ENCODE data around the gene HSPB7.
A peak's percentile ranks its signal among the peaks of the same experiment; 100 is the strongest.
"Not testable (repeated sequence)": the region's sequence is repeated elsewhere in the genome, so short reads cannot be mapped to it uniquely, and the experiment has no call there.

Gene HSPB7

DNA sequence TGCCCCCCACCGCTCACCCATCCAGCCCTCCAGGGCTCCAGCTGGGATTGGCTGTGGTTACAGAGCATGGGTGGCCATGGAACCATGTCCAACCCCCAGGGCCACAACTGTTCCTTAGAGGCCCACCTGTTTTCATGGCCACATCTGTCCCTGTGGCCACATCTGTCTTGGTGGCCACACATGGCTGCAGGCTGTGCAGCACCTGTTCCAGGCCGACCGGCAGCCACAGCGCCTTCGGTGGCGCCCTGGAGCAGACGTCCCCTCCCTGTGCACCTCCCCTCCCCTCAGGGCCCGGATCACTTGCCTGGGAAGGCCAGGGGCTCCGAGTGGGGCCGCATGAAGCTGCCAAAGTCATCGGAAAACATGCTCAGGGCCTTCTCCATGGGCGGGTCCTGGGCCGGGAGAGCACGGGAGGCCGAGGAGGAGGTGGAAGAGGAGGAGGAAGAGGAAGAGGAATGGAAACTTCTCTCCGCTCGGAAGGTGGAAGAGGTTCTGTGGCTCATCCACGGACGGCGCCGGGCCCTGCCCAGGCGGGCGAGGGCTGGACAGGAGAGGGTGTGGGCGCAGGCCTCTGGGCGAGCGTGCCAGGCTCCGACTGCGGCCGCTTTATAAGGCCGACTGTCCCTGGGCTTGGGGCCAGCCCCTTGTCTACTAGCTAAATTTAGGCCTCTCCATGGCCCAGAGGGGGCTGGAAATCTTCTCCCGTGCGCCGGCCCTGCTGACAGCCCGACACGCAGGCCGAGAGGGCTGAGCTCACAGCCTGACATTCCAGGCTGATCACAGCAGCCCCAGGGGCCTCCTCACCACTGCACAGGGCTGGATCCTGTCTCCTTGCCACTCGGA lies at the start of gene HSPB7:
HSPB7 (minus strand) TSS at position 583 of the 843 bp plus-strand sequence; CDS start at position 503, 80 bp downstream.
- no peak for DNase-seq

DNA sequence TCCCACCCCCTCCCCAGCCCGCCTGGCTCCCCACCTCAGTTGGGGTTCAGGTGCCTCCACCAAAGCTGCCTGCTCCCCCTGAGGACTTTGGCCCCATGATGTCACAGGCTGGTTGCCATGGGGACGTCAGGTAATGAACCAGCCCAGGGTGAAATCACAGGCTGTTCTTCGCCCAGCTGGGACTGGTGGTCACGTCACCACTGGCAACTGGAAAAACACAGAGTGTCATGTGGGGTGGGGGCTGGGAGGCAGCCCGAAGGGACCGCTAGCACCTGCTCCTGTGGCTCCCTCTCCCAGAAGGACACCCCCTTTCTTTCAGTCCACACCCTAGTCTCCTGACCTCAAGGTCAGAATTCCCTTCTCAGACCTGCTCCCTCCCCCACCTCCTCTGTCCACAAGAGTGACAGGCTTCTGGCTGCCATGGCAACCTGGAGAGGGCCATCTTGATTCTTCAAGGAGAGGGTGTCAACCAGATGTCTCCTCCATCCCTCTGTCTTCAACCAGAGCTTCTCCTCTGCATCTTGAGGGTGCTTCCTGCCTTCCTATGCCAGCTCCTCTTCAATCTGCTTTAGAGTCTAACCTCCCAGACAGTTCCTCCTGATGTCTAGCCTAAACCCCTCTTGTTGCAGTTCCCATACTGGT lies 49.4 kb upstream of the HSPB7 start:
- no peak for DNase-seq

DNA sequence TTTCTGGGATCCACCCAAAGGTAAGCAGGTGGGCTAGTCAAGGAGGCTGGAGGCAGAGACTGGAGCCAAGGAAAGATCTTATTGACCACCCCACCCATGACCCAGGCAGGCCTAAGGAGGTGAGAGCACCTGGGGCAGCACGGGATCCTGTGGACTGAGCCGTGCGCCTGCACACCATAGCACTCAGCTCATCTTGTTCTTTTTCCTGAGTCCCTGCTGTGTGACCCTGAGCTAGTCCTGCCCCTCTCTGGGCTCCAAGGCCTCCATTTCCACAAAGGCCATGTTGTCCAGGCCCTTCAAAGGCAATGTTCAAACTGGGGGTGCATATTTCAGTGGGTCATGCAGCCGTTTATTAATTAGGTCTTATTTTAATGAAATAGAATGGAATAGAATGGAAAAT lies 48.4 kb upstream of the HSPB7 start:
- no peak for DNase-seq

DNA sequence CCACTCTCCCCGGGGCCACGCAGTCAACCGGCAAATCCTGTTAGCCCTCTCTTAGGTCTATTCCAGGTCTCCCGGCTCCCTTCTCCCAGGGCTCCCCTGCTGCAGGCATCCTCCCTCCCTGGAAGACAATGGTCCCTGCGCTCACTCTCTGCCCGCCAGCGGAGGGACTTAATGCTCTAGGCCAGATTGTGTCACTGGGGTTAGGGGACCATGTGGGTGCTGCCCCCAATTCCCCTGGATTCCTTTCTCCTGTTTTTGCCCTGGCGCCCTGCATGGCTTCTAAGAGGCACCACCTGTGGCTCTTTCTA lies 47.4 kb upstream of the HSPB7 start:
- no peak for DNase-seq

DNA sequence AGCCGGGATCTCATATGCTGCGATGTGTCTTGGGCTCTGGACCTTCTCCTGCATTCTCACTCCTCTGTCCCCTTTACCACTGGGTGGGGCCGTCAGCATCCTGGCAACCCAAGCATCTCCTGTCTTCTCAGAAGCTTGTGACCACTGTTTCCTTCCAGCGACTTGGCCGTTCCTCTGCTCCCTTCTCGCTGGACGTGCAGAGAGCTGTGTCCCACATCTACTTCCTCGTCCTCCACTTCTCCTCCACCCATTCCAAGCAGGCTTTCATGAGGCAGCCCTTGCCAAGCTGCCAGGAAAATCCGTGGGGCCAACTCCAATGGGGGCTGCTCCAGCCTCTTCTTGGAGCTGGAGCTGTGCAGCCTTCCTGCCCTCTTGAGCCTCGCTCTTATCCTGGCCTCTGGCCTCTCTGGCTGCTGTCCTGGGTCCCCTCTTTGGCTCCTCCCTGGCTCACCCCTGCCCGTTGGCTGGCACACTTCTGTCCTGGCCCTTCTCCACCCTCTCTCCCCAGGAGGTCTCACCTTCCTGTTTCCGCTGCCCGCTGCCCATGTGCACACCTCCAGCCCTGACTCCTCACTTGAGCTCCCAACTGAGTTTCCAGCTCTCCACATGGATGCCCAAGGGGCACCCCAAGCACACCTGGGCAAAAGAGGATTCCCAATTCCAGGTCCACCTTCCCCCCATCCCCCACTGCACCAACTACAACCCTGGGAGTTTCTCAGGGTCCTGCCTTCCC lies 46.9 kb upstream of the HSPB7 start:
- no peak for DNase-seq

- no peak for DNase-seq
These were observed 46.1 kb upstream of the HSPB7 start for GRCh38 chr1:16063921-16064320.

DNA sequence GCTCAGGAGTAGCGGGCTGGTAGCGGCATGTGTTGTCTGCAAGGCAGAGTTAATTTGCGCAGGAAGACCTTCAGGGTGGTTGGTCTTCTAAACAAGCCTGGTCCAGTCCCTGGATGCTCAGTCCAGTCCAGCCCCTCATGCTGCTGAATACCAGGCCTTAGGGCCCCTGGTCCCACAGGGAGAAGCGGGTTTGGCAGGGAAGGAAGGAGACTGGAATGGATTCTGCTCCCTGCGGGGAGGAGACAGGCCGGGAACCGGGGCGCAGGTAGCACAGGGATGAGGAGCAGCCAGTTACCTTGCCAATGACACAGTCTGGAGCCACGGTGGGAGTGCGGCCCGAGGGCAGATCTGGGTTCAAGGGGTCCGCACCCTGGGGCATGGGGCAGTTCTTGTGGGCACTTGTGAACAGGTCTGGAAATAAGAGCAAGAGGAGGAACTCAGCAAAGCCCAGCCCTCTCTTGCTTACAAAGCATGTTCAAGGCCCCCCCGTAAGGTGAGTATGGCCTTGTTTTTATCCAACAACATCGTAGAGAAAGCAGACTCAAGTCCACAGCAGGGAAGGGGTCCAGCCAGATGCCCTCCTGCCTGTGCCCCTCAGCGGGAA lies 45.5 kb upstream of the HSPB7 start:
- no peak for DNase-seq

GRCh38 chr1:16062687-16063075 lies 44.8 kb upstream of the HSPB7 start:
- DNase-seq, result not testable (repeated sequence)

DNA sequence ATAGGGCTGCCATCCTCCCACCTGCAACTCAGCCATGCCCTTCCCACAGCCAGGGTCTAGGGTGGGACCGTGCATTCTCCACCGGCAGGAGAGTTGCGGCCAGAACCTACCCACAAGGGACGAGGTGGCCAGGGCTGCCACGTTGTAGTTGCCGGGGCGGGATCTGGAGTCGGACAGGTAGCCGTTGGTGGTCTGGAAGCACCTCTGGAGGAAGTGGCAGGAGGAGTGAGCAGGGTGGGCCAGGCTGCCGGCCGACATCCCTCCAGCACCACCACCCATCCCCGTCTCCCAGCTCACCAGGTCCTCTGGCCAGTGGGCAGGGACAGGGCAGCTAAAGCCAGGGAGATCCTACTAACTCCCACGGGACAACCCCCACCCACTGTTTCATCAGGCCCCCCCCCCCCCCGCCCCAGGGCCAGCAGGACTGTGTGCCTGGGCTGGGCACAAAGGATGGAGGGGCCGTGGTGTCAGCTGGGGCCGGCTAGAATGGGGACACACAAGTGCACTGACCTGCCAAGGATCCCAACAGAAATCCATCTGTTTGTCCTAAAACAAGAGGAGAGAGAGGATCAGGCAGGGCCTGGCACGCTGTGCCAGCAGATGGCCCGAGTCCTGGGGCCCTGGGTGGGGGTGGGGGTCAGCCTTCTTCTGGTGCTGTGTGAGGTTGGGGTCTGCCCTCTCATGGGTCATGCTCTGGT lies 44.3 kb upstream of the HSPB7 start:
- not testable (repeated sequence) for DNase-seq

DNA sequence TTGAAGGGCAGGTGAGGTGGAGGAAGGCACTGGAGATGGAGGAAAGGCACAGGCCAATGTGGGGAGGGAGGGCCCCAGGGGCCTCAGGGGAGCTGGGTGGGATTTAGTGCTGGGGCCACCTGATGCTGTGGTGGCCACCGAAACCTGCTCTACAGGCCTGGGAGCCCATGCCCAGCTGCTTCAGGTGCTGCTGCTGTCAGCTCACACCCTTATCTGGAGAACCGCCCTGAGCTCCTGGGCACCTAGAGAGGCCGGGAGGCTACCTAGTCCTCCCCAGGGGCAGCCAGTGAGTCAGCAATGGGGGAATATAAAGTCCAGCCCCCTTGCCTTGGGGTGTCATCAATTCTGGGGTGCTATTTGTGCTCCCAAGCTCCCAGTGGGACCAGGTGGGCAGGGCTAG lies 43.4 kb upstream of the HSPB7 start:
- no peak for DNase-seq

GRCh38 chr1:16058394-16059120 lies 40.7 kb upstream of the HSPB7 start:
- DNase-seq, result not testable (repeated sequence)

GRCh38 chr1:16057314-16057915 lies 39.6 kb upstream of the HSPB7 start:
- not testable (repeated sequence) for DNase-seq

DNA sequence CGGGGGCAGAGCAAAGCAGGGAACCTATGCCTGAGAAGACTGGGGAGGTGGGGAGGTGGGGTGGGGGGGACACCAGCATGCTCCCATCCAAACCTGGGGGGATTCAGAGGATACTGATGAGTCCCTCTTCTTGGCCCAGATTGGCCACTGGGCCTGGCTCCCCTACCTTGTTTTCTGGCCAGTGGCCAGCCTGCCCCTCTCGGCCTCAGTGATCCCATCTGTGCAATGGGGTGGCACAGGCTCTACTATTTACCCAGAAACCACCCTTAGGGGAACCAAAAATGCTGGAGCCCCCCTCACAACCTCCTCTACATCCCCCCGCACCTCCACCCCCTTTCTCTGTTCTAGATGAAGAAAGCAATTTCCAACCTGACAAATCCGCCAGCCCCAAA lies 38.7 kb upstream of the HSPB7 start:
- DNase-seq, result not testable (repeated sequence)

- peak; percentile 75 to 93 for DNase-seq
These were observed 38.0 kb upstream of the HSPB7 start for GRCh38 chr1:16055613-16056520.

GRCh38 chr1:16054598-16055540 lies 37.0 kb upstream of the HSPB7 start:
- DNase-seq, result no peak

DNA sequence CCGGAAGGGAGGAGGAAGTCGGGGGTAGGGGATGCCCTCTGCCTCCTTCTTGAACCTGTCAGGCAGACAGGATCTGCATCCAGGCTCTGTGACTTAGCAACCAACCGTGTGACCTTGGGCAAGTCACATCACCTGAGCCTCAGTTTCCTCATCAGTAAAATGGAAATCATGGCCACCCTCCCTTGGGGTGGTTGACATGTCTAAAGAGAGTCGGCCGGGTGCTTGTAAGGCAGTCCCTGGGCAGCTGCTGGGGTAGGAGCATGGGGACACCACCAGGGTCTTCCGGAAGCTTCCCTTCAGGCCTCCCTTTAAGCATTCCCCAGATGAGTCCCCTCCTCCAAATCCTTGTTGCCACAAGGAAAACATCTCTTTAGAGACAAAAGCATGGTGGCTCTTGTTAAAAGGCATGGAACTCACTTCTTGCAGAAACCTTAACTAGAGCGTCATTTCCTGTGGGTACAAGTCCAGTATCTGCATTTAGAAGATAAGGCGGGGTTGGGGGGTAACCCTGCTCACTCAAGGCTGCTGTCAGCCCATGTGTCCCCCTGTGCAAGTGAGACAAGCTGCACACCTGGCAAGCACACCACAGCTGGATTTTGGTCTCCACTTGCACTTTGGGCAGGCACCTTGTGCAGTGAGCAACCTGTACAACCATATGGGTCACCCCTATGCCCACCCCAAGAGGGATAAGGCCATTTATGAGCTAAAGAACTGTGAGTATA lies 36.1 kb upstream of the HSPB7 start:
- DNase-seq, result no peak

DNA sequence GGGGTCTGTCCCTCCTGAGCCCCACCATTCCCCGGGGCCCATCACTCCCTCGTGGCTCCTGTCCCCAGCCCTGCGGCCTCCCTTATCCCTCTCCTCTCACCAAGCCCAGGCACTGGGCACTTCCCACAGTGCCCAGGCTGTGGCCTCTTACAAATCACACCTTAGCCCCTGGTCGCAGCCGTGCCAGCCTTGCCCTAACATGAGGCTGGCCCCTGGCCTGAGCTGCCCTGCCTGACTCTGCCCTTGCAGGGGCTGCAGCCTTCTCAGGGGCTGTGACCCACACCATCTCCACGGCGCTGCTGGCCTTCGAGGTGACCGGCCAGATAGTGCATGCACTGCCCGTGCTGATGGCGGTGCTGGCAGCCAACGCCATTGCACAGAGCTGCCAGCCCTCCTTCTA lies 34.1 kb upstream of the HSPB7 start:
- DNase-seq, result not testable (repeated sequence)

DNA sequence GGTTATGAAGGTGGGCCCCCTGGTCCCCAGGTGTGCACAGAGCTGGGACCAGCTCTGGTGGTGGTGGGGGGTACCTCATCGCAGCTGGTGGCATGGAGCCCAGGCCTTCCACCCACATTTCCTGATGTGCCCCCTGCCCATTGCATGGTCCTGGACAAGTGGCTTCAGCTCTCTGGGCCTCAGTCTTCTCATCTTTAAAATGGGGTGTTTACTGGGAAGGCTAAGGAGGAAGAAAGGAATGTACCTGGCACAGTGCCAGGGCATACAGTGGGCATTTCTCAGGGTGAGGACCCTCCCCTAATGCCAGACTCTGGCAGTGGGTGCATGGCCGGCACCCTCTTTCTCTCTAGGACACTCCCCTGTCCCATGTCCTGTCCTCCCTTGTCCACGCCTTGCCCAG lies 33.2 kb upstream of the HSPB7 start:
- no peak for DNase-seq

DNA sequence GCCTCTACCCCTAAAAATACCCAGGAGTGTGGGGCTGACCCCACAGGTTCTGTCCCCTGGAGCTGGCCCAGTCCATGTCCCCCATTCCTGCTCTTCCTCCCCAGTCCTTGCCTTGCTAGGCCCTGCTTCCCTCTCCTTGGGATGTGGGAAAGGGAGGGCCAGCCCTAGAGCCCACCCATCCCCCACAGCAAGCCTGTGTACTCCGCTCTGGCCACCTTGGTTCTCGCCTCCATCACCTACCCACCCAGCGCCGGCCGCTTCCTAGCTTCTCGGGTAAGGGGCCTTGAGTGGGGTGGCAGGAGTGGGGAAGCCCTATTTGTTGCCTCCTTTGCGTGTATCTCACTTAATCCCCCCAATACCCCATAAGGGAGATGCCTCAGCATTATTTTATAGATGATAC lies 32.5 kb upstream of the HSPB7 start:
- DNase-seq, result no peak
